Activated effector memory CD4-positive, alpha-beta T cell treated with Interleukin-2 at 50 U/mL for 16 hours (primary cell): Measurements from ENCODE around the gene PTPRN2.
"Not testable (repeated sequence)": the region's sequence is repeated elsewhere in the genome, so short reads cannot be mapped to it uniquely, and the experiment has no call there.

Experiments
- DNase-seq: peaks from one replicate; pipeline ENCODE4 v3.0.0-alpha.2; 2020

The PTPRN2 gene

DNA sequence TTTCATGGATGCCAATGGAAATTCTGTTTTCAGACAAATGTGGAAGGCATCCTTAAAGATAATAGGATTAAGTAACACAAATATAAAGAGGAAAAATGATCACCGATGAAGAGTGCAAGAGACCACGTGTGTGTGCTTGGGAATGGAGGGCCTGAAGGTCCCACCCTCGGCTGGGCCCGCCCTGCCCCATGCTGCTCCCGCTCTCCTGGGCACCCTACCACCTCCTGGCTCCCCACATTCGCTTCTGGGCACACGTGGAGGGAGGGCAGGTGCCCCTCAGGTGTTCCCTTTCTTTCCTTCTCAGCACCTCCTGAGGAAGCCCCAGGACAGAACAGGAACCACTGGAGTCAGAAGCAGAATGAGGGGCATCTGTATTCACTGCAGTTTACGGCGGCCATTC lies 883.3 kb downstream of the PTPRN2 start:
- DNase-seq = no peak

DNA sequence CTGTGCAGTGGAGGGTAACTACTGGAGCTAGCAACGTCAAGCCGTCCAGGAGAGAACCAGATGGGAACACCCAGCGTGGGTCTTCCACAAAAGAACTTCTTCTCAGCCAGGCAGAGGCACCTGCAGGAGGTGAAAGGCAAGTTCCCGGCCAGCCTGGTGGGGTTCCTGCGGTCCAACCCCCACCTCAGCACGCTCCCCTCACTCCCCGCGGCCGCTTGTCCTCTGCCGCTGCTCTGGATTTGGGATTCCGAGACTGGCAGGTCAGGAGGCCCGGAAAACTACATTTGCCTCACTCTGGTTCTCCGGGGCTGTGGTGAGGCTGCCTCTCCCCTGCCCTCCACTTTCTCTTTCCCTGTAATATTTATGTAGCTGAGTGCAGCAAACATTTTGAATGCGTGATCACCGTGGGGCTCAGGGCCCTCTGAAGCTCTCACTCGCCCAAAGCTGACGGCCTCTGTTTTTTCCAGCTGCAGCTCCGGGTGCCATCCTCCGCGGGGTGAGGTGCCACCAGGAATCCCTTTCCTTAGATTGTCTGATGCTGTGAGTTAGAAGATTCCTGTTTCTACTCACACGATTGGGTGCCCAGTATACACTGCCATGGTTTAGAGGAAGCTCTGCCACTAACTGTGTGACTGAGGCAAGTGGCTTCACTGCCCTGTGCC lies 884.0 kb downstream of the PTPRN2 start:
- no peak for DNase-seq

DNA sequence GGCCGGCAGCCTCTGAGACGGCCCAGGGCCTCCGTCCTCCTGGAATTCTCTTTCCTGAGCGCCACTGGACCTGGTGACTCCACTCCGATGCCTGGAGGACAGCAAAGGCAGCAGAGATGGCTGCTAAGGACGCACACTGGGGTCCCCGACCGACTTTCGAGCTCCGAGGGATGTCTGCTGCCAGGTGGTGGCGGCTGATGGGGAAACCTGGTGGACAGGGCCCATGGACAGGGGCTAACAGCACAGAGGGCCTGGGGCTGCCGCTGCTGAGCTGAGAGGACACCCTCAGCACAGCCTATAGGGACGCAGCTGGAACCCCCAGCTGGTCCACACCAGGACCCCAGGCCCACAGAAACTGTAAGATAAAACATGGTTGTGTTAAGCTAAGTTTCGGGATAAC lies 884.5 kb downstream of the PTPRN2 start:
- DNase-seq = no peak

DNA sequence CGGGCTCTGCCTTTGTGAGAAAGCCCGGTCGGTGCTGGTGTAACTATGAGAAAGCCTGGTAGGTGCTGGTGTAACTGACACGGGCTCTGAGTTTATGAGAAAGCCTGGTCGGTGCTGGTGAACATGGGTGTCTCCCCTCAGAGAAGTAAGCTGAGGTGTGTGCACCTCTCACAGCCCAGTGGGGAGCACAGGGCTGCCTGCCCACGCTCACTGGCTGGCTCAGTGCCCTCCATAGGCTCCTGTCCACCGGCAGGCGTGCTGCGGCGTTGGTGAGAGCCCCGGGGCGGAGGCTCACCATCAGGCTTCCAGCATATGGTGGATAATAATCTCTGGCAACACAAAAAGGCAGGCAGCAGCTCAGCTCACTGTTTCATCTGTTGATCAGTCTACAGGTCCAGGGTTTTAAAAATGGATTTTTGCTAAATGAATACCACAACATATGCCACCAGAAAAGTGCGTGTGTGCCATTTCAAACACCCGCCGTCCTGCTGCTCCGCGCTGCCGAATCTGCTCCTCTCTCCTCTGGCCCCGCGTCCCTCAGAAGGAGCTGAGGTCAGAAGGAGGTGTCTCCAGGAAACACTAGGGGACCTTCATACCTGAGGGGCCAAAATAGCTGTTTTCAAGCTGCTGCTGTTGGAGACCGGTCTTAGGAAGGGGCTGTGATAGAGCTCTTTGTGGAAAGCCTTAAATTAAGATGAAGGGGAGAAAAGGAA lies 885.2 kb downstream of the PTPRN2 start:
- DNase-seq = no peak

DNA sequence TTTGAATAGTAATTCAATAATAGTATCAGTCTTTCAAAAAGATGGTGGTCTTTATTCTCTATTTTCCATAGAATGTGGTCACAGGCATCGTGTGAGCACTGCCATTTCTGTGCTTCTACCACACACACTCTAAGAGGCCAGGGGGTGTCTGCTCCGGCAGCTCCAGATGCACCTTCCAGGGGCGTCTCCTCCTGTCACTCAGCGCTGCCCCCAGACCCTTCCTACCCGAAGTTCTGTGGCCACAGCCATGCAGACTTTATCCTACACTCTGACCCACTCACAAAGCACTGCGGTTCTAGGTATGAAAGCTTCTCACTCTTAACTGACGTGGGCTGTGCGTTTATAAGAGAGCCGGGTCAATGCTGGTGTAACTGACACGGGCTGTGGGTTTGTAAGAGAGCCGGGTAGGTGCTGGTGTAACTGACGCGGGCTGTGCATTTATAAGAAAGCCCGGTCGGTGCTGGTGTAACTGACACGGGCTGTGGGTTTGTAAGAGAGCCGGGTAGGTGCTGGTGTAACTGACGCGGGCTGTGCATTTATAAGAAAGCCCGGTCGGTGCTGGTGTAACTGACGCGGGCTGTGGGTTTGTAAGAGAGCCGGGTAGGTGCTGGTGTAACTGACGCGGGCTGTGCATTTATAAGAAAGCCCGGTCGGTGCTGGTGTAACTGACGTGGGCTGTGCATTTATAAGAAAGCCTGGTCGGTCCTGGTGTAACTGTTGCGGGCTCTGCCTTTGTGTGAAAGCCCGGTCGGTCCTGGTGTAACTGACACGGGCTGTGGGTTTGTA lies 886.0 kb downstream of the PTPRN2 start:
- not testable (repeated sequence) for DNase-seq

DNA sequence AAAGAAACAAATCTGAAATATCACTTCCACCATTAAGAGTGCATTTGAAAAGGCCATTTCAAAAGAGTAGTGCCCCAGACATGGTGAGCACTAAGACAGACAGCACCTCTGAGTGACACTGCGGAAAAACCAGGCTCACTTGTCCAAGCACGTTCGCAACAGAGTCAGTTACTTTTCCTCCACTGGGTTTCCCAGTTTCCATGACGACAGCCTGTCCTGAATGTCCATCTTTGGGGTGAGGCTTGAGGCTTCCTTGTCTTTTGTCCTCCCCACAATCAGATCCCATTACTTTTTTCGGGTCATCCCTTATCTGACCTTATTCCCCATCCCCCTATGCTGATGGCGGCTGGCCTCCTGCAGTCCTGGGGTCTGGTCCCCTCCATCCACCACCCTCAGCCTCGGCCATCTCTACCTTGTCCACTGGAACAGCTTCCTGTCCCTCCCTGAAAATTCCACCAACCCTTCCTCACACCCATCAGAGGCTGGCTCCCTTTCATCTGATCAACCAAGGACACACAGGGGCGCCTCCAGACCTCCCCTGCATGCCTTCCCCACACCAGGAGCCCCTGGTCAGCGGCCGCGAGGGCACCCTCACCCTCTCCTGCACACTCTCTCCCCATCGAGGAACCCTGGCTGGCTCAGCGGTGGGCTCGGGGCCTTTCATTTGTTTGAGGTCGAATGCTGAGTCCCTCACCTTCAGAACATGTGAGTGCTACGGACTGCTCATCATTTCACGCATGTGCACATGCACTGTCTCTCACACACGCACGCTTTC lies 887.2 kb downstream of the PTPRN2 start:
- DNase-seq = no peak

DNA sequence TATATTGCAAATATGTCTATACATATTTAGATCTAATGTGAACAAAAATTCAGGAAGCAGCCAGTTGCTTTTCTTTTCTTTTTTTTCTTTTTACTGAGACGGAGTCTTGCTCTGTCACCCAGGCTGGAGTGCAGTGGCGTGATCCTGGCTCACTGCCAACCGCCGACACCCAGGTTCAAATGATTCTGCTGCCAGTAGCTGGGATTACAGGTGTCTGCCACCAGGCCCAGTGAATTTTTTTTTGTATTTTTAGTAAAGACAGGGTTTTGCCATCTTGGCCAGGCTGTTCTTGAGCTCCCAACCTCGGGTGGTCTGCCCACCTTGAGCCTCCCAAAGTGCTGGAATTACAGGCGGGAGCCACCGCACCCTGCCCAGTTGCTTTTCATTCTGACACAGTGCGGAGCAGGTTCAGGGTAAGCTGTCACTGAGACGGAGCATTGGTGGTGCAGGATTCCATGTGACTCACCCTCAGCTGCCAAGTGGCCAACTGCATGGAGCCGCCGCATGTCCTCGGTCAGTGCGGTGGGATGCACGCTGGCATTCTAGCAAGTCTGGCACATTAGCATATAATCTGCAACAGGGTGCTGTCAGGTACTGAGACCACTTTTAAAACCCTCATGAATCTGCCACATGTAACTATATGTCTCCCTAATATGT lies 888.1 kb downstream of the PTPRN2 start:
- DNase-seq = no peak

DNA sequence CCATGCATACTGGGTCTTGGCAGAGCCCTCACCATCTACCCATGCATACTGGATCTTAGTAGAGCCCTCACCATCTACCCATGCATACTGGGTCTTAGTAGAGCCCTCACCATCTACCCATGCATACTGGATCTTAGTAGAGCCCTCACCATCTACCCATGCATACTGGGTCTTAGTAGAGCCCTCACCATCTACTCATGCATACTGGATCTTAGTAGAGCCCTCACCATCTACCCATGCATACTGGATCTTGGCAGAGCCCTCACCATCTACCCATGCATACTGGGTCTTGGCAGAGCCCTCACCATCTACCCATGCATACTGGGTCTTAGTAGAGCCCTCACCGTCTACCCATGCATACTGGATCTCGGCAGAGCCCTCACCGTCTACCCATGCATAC lies 890.3 kb downstream of the PTPRN2 start:
- DNase-seq = not testable (repeated sequence)

DNA sequence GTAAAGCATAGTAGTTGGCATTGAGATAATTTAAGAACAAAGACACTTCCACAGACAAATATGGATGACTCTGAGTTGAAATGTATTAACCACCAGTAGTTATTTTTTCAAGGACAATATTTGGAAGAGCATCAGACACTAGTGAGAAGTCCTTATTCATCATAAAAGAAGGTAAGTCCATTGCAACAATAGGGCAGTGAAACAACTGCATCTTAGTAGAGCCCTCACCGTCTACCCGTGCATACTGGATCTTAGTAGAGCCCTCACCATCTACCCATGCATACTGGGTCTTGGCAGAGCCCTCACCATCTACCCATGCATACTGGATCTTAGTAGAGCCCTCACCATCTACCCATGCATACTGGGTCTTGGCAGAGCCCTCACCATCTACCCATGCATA lies 892.0 kb downstream of the PTPRN2 start:
- not testable (repeated sequence) for DNase-seq

DNA sequence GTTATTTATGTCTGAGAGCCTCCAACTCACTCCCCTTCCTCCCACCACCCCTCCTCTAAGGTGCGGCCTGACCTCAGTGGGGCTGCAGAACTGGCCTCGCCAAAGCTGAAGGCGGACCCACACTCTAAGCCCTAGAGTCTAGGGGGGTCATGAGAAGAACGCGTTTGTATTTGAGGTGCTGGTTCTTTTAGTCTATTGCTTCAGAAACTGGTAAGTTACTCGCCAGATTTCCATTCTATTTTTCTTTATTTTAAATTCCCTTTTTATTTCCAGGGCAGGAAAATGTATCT lies 893.3 kb downstream of the PTPRN2 start:
- no peak for DNase-seq

DNA sequence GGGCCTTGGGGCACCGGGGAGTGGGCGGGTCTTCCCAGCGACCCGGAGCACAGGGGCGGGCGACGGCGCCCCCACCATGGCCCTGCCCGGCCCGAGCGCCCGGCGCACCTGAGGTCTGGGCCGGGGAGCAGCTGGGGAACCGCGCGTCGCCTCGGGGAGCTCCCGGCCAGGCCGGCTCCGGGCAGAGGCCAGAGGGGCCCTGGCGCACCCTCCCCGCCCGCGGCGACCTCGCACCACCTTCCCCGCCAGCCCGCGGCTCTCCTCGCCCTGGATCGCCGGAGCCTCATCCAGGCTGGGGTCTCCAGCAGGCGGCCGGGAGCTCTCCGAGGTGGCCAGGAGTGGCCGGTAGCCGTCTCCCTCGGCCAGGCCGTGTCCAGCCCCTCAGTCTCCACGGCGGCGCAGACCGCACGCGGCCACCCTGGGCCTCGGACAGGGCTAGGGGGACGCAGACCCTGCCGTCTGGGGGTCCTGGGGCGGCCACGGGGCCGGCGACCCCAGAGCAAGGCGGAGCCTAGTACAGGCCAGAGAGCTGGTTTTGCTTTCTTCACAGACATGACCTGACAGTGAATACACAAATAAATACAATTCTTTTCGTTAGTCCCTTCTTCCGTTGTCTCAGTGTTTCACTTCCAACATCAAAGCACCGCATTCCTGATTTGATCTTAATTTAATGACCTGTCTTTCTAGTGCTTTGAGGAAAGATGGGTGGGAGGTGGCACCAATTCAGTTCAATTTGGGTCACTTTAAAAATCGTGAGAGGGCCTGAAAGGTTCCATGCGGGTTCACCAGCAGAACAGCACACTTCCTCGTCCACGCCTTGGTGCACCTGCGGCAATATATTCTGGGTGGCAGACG lies 893.9 kb downstream of the PTPRN2 start:
- DNase-seq = no peak

DNA sequence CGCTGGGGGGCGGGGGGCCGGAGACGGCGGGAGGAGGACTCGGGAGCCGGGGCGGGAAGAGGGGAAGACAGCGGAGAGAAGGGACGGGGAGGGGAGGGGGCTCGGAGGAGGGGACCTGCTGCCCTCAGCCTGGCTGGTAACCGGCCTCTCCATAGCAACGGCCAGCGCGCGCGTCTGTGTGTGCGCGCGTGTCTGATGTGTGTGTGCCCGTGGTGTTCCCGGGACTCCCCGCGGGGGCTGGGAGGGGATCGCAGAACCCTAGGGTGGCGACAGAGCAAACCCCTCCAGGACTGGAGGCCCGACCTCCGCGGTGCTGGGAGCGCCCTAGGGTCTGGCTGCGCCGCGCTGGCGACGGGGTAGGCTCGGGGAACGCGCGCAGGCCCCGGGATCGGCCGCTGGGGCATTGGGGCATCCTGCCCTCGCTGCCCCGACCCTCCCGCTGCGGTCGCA lies 894.5 kb downstream of the PTPRN2 start:
- no peak for DNase-seq

DNA sequence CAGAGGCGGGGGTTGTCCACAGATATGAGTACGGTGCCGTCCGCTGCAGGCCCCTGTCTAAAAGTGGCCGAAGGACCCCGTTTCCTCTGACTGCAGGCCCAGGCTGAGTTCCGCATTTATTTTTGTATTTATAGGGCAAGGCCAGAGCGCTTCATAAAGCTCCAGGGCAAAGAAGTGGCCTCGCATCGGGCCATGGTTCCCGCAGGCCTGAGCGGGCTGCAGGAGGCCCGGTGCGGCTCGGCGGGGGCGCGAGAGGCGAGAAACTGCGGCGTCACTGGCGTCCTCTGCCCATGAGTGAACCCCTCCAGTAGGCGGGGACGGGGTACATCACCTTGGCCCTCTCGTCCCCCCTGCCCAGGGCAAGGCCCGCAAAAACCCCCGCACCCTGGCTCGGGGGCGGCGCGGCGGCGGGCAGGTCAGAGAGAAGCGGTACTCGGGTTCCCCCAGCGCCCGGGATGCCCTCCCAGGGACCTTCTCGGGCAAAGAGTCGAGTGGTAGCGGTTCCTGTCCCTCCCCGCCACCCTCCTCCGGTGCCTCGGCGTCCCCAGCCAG lies 895.1 kb downstream of the PTPRN2 start:
- DNase-seq = no peak

DNA sequence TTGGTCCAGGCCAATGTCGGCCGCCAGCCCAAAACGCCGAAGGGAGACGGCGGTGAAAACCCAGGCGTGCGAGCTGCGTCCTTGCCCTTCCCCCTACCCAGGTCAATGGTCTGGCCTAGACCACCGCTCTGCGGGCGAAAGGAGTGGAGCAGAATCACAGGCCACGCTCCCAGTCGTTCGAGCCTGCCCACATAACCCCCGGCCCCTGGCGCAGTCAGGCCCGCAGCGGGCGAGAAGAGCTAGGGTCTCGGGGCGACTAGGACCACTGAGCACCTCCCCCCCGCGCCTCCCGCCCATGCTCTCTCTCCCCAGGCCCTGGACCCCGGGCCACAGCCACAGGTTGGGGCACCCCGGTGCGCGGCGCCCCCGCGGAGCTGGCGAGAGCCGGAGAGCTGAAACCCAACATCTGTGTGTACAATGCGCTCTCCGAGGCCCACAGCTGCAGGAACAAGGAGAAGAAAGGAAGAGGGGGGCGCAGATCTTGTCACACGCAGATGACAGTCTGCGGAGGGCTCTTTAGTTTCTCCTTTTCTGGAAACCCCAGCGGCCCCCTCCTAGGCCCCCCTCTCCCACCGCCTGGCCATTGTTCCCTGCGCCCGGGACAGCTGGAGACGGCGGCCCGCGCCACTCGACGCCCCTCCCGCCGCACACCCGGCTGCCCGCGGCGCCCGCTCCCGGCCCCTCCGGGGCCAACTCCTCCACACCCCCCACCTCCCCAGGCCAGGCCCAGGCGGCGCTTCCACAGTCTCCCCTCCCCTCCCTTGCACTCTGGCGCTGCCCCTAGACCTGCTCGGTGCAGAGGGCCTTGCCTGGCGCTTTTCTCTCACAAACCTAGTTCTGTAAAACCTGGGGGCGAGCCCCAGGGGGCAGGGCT lies 895.8 kb downstream of the PTPRN2 start:
- DNase-seq = no peak

DNA sequence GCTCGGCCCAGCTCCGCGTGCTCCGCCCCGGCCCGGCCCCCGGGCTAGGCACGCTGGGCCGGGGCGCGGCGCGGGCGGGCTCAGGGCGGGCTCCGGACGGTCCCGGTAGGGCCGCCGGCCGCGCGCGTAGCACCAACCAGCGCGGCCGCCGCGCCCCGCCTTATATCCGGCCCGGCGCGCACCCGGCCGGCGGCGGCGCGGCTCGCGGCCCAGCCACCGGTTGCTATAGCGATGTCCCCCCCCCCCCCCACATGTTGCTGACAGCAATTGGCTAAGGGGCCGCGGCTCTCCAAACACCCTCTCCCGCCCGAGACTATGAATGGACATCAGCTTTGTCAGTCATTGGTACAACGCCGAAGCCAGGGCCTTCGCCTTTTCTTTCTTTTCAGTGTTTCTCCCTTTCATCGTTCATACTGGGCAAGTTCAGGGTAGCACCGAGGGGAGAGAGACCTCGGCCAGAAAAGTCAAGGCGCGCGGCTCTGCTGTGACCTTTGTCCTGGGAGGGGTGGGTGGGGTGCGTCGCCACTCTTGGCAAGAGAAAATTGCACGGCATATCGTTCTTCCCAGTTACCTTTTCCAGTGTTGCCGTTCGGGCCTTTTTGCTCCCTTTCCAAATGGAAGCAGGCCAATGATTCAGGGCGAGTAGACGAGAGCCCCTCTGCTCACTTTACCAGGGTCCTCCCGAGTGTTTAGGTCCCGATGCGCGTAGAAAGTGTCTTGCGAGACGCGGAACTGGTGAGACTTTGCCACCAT lies 896.6 kb downstream of the PTPRN2 start:
- DNase-seq = no peak

DNA sequence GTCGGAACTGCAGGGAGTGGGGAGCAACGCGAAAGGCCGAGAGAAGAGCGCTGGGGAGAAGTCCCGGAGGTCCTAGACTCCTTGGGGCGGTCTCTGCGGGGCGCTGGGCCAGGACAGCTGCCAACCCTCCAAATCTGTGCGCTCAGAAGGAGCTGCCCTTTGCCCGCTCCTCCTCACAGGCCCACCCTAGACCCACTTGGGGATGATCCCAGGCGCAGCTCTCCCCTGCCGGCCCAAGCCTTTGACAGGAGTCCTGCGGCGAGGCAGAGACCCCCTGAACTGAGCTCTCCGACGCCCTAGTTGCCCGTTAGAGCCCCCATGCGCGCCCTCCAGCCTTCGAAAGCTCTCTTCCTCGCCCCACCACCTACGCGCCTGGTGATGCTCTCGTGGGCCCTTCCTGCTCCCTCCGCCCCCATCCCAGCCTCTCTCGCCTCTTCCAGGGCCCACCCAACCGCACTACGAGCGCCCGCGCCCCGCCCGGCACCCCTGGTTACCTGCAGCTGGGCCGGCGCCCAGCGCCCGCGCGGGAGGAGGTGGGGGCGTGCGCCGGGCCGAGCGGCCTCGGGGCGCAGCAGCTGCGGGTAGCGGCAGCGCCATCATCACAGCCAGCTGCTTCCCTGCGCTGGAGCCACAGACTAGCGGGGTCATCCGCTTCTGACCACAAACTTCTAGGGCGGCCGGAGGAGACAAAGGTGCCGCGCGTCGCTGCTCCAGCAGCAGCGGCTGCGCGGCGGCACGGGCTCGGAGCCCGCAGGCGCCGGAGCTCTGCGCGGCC lies 897.4 kb downstream of the PTPRN2 start:
- DNase-seq = no peak

DNA sequence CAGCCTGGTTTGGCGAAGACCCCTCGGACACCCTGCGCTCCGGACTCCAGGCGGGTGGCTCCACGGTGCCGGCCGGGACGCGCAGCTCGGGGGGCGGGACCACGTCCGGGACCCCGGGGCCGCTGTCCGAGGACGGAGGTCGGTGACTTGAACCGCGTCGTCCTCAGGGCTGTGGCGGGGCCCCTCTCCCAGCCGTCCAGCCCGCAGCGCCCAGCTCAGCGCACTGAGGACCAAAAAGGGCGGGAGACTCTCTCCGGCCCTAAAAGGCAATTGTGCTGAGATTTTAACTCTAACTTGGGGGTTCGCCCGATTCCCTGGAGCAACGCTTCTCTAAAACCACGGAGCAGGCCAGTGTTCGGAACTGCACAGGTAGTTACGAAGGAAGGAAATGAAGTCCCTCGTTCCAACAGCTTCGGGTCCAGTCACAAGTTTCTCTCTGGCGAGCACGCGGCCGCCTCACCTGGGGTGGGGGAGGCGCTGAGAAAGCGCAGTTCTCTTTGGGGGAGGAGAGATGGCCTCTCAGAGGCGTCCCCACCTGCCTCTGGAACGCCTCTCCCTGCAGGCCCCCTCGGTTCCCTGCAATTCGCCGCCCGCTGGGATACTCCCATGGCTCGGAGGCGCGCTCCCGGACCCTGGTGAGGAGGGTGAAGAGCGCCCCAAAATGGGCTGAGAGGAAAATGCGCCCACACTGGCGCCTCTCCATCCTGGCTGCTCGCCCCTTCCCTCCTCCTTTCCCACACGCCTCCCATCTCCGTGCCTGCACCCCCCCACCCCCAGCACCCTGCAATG lies 898.2 kb downstream of the PTPRN2 start:
- no peak for DNase-seq
